ENCODE results near the gene AHCTF1. TPM values are rescaled to one million over a fixed set of nuclear protein-coding genes. Genes with fewer than 3 reads are reported as not detected.

AHCTF1 gene
- total and polyA plus RNA-seq, 10 of the 15 experiments (the other 5 are each of a cell fraction or from before 2014, with no cell fraction given): 3.4 to 45.5 (median 17.8) TPM

- Histone ChIP-seq H3K9ac (ENCODE audit: control insufficient read depth, insufficient read depth, low read length) (no peak overlapping the region), H3K27me3 (replicated peaks in 1 of 2; ENCODE audit: control insufficient read depth in 2 of 2, insufficient read depth in 2 of 2, low read length in 1 of 2) (no peaks in the 10 kb centered on the region), H2AFZ (ENCODE audit: control insufficient read depth, low read depth, low read length) (no peak overlapping the region), H4K20me1 (ENCODE audit: control insufficient read depth, insufficient read depth) (no peaks in the 10 kb centered on the region), H3K4me1 (ENCODE audit: control insufficient read depth, insufficient read depth, low read length) (no peaks in the 10 kb centered on the region), H3K36me3 (ENCODE audit: control insufficient read depth in 2 of 2, insufficient read depth in 2 of 2, low read length in 1 of 2) (no peaks in the 10 kb centered on the region), H3K9me3 (replicated peaks; ENCODE audit: control insufficient read depth, insufficient read depth, low read length) (0 out of 3 replicates have a peak, but pooled peaks cover 1% of the 10 kb centered on the region), H3K4me2 (ENCODE audit: control insufficient read depth, insufficient read depth) (no peak overlapping the region), H3K79me2 (ENCODE audit: control insufficient read depth, insufficient read depth, low read length) (no peaks in the 10 kb centered on the region), H3K27ac (ENCODE audit: control insufficient read depth, insufficient read depth) (no peak overlapping the region), H3K4me3 (no peak overlapping the region)
- in situ Hi-C loops (cut with MboI): no loop called here
- BruUV-seq (replicated peaks): no TSS peak
- intact Hi-C loops (cut with micrococcal nuclease; ENCODE audit: unreplicated experiment): no loop called here
- ChIA-PET POLR2A (no interaction called here), SMC1A (ENCODE audit: uncharacterized antibody, unreplicated experiment) (no interaction called here), RAD21 (ENCODE audit: unreplicated experiment) (no interaction called here), CTCF (no interaction called here)
- FAIRE-seq: no peak
- no peak for ATAC-seq
- WGBS (ENCODE audit: insufficient coverage, insufficient replicate concordance, low lambda C conversion rate, missing lambda C conversion rate): 87% methylated on average over 6 of the region's 6 CpGs
- DNase-seq (ENCODE audit: low read depth, low spot score): no peak
- TF ChIP-seq MEF2A (IDR thresholded peaks at IDR 0.05; ENCODE audit: insufficient read depth, low read depth, low read length) (no peak), IKZF1 (conservative IDR thresholded peaks at IDR 0.05) (no peak), USF1 (IDR thresholded peaks at IDR 0.05; ENCODE audit: borderline replicate concordance, extremely low read length, insufficient read depth, low read depth, low read length) (no peak), SREBF1 (IDR thresholded peaks at IDR 0.05; ENCODE audit: low read length) (no peak), SKIL (IDR thresholded peaks at IDR 0.05; ENCODE audit: low read depth, poor library complexity, severe bottlenecking) (no peak), MTA3 (IDR thresholded peaks at IDR 0.05; ENCODE audit: borderline replicate concordance, low read length) (no peak), RUNX3 (IDR thresholded peaks at IDR 0.05; ENCODE audit: low read length) (no peak), JUNB (IDR thresholded peaks at IDR 0.05) (no peak), TBL1XR1 (IDR thresholded peaks at IDR 0.05; ENCODE audit: low read depth, low read length) (no peak), ATF3 (IDR thresholded peaks at IDR 0.05; ENCODE audit: borderline replicate concordance, extremely low read depth, low read depth, low read length) (no peak), NKRF (conservative IDR thresholded peaks at IDR 0.05) (no peak), TCF12 (IDR thresholded peaks at IDR 0.05; ENCODE audit: low read depth, low read length) (no peak), SRF (IDR thresholded peaks at IDR 0.05; ENCODE audit: low read depth in 2 of 2, low read length in 2 of 2) (no peak), RFX5 (IDR thresholded peaks at IDR 0.05; ENCODE audit: low read depth, low read length) (no peak), NRF1 (conservative IDR thresholded peaks at IDR 0.05; ENCODE audit: low read depth, low read length) (no peak), CHD4 (IDR thresholded peaks at IDR 0.05) (no peak), CEBPB (IDR thresholded peaks at IDR 0.05; ENCODE audit: borderline replicate concordance in 1 of 2, low read depth in 2 of 2, low read length in 2 of 2) (no peak)
These were observed 14.6 kb upstream of the AHCTF1 start for GRCh38 chr1:246946366-246946765.
